GM19467 (cell line): ENCODE measurements around the gene ZNF76.
"Not testable (repeated sequence)": the region's sequence is repeated elsewhere in the genome, so short reads cannot be mapped to it uniquely, and the experiment has no call there.

Source experiments
- ATAC-seq: cut with Tn5 transposase; IDR thresholded peaks from one replicate; pipeline ENCODE4 v1.9.1; 2021; ENCODE audit warnings: mild to moderate bottlenecking, moderate library complexity; ENCODE audit not compliant: unreplicated experiment

The ZNF76 gene

DNA sequence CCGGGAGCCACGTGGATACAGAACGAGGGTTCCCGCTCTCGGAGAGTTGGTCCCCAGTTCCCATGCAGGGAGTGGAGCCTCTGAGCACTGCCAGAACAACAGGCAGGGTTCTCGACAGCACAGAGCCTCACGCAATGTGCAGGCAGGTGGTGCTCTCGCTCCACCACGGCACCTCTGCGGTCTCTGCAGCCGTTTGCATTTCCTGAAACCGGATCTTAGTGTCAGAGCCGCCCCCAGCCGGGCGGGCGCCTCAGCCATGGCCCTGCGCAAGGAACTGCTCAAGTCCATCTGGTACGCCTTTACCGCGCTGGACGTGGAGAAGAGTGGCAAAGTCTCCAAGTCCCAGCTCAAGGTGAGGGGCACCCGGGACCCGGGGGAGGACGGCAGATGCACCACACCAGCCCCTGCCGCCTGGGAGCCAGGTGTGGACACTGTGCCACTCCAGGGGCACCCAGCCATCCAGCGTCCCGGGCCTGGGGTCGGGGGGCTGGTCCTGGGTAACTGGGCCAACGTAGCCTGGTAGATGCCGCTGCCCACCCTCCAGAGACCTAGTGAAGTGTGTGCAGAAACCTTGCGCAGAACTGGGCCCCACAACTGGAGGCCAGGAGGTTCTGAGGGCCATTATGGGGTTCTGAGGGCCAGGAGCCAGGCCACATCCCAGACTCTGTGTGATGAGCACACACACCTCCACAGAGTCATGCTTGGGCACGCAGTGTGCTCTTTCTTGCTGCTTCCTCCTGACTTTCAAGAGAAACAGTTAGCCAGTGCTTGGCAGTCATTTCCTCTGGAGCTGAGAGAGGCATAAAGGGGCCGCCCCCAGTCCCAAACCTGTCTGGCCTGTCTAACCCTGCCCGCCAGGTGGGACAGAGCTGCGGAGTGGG is 38.3 kb downstream of the ZNF76 start, which contains the start of gene DEF6:
TSS of gene DEF6 (plus strand) at position 218 of the 881 bp plus-strand sequence. CDS start at position 257, 39 bp downstream.
- ATAC-seq, result peak; percentile 67

DNA sequence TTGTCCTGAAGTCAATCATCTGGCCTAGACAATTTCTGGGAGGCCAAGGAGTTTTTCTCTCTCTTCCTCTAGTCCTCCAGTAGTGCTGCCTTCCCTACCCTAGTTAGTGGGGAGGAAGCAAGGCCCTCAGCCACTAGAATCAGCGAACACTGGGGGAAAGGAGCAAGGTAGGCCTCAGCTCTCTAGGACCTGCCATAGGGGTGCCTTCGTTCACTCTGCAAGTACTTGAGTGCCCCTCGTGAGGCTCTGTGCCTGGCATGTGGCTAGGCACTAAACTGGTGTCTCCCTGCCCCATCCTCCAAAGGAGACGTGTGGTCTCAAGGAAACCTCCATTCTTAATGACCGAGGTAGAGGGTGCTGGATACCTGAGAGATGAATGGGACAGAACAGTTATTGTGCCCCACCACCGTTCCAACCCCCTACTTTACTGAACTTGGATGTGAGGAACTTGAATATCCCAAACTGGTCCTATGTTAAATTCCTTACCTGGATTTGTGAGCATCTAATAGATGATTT is 39.1 kb downstream of the ZNF76 start:
- no peak for ATAC-seq

DNA sequence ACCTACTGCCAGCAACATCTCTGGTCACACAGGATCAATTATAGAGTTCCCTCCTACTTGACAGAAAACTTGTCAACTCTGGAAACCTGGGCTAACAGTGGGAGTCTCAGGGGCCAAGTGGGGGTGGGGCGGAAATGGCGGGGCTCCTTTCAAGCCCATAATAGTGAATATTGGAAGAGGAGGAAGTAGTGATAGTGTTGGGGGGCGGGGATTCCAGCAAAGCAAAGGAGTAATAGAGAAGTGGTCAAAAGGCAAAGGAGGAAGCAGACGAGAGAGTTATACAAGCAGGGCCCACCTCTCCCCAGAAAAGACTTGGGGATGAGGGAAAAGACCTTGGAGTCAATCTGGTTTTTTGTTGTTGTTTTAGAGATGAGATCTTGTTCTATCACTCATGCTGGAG is 40.1 kb downstream of the ZNF76 start:
- no peak for ATAC-seq

DNA sequence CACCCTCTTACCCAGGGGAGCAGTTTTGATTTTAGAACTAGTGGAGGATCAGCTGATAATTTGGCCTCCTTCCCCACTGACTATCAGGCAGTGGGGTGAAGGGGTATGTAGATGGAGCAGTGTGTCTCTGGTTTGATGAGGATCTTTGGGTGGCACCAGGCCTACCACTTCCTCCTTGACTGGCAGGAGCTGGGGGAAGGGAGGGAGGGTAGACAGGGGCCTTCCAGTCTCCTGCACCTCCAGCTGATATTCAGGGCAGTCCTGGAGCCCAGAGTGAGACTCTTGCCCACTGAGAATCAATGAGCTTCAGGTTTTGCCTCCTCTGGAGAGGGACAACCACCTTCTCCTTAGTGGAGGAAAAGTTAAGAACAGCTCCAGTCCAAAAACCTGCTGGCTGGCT is 41.3 kb downstream of the ZNF76 start:
- ATAC-seq, result no peak

DNA sequence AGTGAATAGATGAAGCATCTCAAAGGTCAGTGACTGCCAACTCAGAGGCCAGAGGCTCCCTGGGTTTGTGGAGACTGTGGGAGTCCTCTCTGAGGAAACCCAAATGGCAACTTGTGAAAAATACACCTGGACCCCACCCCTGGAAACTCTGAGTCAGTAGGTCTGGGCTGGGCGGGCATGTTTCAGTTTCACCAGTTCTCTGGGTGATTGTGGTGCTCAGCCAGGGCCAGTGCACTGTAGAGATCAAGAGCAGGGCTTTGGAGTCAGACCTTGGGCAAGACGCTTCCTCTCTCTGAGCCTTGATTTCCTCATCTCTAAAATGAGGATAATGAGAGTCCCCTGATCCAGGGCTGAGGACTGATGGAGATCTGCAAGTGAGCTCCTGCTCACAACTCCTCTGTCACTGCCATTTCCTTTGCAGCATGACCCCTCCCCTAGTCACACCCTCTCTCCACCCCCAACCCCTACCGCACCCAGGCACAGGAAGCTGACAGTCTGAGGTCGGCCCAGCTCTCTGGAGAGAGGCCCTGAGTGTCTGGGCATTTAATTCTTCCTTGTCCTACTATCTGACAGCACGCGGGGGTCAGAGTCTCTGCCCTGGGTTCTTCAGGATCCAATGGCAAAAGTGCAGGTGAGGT is 43.2 kb downstream of the ZNF76 start:
- peak; percentile 73 for ATAC-seq

DNA sequence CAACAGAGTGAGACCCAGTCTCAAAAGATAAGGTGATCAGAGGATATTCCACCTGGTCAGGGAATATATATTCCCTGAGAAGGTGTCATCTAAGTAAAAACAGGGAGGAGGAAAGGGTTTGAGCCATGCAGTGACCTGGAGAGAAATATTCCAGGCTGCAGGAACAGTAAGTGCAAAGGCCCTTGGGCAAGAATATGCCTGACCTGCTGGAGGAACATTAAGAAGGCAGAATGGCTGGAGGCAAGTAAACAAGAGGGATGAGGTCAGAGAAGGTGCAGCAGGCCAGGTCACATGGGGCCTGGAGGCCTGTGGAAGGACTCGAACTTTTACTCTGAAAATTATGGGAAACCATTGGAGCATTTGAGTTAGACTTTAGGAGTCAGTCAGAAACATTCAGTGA is 44.8 kb downstream of the ZNF76 start:
- ATAC-seq, result no peak

DNA sequence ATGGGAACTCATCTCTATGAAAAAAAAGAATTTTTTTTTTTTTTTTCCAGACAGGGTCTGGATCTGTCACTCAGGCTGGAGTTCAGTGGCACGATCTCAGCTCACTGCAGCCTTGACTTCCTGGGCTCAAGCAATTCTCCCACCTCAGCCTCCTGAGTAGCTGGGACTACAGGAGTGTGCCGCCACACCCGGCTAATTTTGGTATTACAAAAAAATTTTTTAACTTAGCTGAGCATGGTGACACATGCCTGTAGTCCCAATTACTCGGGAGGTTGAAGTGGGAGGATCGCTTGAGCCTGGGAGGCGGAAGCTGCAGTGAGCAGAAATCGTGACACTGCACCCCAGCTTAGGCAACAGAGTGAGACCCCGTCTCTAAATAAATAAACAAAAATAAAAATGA is 45.6 kb downstream of the ZNF76 start:
- ATAC-seq, result no peak

DNA sequence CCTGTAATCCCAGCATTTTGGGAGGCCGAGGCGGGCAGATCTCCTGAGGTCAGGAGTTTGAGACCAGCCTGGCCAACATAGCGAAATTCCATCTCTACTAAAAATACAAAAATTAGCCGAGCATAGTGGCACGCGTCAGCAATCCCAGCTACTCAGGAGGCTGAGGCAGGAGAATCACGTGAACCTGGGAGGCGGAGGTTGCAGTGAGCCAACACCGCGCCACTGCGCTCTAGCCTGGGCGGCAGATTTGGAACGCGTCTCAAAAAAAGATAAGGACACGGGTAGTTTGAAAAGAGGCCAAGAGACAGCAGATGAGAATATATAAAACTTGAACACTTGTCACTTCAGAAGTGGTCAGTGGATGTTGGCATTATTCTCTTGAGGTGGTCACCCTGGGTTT is 47.6 kb downstream of the ZNF76 start:
- not testable (repeated sequence) for ATAC-seq

DNA sequence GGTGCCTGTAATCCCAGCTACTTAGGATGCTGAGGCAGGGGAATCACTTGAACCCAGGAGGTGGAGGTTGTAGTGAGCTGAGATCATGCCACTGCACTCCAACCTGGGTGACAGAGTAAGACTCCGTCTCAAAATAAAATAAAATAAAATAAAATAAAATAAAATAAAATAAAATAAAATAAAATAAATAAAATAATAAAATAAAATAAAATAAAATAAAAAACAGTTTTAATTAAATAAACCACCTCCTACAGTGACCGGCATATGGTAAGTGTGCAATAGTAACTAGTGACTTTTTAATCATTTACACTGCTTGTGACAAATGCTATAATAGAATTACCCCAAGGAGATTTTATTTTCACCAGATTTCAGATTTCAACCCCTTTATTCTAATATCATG is 49.0 kb downstream of the ZNF76 start:
- ATAC-seq, result not testable (repeated sequence)

DNA sequence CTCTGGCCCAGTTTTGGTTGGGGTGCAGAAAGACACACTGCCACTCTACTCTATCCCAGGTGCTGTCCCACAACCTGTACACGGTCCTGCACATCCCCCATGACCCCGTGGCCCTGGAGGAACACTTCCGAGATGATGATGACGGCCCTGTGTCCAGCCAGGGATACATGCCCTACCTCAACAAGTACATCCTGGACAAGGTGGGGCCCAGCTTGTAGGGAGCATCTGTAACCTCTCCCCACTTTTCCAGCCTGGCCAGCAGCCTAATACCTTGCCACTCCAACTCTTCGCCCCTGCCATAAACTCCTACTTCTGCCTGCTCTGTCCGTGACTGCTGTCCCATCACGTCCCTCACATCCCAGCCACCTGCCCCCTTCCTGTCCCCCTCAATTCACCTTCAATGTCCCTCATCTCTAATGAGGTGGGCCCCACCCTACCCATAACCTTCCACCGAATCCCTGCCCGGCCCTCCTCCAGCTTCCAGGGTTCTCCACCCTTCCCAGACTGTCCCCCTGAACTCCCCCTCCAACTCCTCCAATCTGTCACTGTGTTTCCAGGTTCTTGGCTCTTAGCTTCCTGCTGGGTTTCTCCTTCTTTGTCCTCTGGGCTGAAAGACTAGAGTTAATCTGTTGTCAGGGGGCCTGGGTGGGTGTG is 50.2 kb downstream of the ZNF76 start:
- ATAC-seq, result no peak

DNA sequence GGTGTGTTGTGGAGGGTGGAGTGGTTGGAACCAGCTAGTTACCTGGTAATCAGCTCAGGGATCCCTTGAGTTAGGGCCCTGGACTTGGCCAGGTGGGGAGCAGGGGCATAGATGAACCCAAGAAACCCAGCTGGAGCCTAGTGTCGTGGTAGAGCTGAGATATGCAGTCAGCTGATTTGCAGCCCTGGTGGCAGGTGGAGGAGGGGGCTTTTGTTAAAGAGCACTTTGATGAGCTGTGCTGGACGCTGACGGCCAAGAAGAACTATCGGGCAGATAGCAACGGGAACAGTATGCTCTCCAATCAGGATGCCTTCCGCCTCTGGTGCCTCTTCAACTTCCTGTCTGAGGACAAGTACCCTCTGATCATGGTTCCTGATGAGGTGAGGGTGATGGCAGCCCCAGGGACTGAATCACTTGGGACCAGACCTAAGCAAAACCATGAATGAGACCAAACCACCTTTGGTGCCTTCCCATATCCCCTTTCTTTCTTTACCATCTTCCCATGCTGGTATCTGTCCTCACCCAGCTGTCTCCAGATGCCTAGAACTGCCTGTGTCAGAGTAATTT is 50.8 kb downstream of the ZNF76 start:
- ATAC-seq, result no peak

DNA sequence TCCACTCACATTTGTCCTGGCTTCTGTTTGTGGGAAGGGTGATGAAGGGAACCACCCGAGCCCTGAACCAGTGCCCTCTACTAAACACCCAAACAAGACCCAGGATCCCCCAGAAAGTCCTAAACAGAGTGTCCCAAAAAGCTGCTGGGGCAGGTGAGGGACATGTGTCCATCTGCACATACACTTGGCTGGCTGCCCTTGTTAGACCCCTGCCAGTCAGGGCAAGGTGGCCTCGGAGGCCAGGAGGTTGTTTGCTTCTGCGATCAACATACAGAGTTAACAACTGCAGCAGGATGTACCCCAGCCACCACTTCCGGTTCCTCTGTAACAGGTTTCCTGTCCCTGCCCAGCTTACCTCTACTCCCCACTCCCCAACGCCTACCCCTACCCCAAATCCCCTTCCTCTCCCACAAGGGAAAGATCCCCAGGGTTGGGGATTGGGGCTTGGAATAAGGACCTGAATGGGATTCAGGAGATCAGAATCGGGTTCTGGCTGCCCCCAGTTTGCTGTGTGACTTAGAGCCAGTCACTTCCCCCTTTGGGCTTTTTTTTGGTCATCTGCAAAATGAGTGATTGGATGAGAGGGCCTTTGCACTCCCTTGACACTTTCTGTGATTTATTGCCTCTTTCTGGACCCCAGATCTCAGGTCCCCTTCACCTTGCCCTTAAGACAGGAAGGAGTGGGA is 52.0 kb downstream of the ZNF76 start:
- ATAC-seq, result no peak

DNA sequence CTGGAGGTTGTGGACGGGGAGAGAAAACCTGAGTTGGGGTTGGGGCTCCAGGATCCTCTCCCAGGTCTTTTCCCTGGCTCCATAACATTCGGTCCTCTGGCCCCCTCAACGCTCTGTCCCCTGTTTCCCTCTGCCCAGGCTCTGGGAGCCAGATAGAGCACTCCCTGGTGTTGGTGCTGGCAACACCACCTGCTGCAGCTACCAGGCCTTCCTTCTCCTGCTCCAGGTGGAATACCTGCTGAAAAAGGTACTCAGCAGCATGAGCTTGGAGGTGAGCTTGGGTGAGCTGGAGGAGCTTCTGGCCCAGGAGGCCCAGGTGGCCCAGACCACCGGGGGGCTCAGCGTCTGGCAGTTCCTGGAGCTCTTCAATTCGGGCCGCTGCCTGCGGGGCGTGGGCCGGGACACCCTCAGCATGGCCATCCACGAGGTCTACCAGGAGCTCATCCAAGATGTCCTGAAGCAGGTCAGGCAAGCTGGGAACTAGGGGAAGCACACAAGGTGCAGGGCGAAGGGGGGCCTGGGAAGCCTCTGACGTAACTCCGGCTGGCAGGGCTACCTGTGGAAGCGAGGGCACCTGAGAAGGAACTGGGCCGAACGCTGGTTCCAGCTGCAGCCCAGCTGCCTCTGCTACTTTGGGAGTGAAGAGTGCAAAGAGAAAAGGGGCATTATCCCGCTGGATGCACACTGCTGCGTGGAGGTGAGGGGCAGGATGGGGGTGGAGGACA is 52.7 kb downstream of the ZNF76 start:
- no peak for ATAC-seq

DNA sequence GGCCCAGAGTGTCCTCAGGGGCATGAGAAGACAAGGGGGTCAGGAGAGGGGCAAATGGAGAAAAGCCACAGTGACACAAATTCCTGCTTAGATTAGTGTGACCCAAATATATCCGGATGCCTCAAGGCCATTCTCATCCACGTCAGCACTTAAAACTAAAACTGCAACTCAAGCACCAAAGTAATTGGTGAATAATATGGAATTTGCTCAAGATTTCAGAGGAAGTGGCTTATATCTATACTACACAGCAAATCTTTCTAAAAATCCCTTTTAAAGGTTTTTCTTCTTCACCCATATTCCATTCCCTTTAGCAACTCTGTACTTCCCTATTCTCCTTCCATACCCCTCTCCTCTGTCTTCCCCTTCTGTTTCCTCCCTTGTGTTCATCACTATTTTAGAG is 53.3 kb downstream of the ZNF76 start:
- ATAC-seq, result no peak

DNA sequence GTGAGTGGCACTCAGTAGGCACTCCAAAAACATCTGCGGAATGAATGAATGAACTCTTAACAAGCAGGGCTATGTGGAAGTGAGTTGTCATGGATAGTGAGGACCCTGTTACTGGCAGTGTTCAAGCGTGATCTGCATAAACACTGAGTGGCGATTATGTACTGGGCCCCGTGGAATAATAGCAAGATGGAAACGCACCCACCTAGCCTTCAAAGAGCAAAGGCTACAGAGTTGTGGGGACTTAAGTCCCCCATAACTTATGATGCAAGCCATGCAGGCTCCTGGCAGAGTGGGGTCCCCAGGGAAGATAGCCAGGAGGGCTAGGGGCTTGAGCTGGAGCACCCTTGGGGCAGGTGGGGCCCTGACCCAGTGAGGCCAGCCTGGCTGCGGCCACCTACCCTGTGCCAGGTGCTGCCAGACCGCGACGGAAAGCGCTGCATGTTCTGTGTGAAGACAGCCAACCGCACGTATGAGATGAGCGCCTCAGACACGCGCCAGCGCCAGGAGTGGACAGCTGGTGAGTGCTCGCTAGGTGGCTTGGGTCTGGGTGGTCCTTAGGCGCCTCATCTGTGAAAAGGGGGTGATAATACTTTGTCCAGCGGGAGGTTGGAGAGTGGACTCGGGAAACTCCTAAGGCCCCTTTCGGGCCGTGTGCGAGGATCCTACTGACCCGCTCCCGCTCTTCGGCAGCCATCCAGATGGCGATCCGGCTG is 58.1 kb downstream of the ZNF76 start:
- ATAC-seq, result no peak

DNA sequence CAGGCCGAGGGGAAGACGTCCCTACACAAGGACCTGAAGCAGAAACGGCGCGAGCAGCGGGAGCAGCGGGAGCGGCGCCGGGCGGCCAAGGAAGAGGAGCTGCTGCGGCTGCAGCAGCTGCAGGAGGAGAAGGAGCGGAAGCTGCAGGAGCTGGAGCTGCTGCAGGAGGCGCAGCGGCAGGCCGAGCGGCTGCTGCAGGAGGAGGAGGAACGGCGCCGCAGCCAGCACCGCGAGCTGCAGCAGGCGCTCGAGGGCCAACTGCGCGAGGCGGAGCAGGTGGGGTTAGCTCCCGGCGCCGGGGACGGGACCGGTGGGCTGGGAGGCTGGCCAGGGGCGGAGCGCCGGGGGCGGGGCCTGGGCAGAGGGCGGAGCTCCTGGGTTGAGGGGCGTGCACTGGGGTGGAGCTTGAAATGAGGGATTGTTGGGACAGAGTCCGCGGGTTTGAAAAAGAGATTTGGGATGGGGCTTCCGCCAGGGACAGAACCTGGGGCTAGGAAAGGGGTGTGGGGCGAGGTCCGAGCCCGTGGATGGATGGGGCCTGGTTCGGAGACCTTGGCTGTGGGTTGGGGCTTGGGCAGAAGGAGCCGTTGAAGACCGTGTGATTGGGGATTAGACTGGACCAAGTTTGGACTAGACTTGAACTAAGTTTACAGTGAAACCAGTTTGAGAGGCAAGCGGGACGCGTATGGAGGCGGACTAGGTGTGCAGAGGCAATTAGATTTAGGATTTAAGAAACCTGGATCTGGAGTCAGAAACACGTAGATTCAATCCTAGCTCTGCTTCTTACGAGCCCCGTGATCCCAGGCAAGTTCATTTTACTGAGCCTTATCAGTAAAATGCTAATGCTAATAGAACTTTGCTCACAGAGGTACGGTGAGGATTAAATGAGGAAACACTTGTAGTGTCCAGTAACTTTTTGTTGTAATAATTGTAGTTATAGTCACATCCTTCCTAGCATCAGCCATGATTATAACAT is 58.9 kb downstream of the ZNF76 start:
- no peak for ATAC-seq

DNA sequence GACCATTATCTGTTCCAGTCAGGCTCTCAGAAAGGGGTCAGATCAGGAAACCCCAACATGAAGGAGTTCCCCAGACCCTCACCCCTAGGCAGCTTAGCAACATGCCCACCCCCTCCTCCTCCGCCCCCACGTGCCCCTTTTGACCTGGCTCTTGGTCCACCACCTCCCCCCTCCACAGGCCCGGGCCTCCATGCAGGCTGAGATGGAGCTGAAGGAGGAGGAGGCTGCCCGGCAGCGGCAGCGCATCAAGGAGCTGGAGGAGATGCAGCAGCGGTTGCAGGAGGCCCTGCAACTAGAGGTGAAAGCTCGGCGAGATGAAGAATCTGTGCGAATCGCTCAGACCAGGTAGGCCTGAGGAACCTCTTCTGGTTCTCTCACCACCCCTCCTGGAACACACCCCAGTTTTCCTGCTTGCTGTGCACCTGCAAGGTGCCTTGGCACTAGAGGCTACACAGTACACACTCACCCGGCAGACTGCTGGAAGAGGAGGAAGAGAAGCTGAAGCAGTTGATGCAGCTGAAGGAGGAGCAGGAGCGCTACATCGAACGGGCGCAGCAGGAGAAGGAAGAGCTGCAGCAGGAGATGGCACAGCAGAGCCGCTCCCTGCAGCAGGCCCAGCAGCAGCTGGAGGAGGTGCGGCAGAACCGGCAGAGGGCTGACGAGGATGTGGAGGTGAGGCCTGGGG is 60.0 kb downstream of the ZNF76 start:
- ATAC-seq, result no peak

DNA sequence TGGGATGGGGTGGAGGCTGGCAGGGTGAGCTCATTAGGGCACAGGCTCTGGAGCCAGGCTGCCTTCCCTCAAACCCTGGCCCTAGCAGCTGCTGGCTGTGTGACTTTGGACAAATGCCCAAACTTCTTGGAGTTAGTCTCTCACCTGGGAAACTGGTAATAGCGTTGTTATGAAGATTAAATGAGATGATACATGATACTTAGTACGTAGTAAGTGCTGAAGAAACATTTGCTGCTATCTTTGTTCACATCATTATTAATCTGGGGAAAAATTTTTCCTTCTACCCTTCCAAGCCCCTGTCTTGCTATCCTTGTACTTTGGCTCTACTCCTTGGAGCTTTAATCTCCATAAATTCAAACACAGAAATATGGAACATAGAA is 60.5 kb downstream of the ZNF76 start:
- ATAC-seq, result no peak
